ENCODE measurements around the gene KRTAP19-6. TPM values are rescaled to one million over a fixed set of nuclear protein-coding genes. Genes with fewer than 3 reads are reported as not detected.
"Not testable (repeated sequence)": the region's sequence is repeated elsewhere in the genome, so short reads cannot be mapped to it uniquely, and the experiment has no call there.

KRTAP19-6 gene
- not detected for polyA plus RNA-seq (ENCODE audit: insufficient read length)
- long read RNA-seq, donor 1, result 0 reads
- long read RNA-seq, donor 2, result 0 reads
- long read RNA-seq, donor 3, result 0 reads
- long read RNA-seq, donor 4, result 0 reads
- long read RNA-seq, donor 5, result 0 reads
- long read RNA-seq, donor 6, result 0 reads
- long read RNA-seq, donor 7, result 0 reads
- long read RNA-seq, donor 8, result 0 reads

- no peak for DNase-seq
Observed at GRCh38 chr21:30541764-30542163, at the start of gene KRTAP19-6. KRTAP19-6 (minus strand) TSS chr21:30541864; CDS start chr21:30541833, 31 bp downstream.

DNA sequence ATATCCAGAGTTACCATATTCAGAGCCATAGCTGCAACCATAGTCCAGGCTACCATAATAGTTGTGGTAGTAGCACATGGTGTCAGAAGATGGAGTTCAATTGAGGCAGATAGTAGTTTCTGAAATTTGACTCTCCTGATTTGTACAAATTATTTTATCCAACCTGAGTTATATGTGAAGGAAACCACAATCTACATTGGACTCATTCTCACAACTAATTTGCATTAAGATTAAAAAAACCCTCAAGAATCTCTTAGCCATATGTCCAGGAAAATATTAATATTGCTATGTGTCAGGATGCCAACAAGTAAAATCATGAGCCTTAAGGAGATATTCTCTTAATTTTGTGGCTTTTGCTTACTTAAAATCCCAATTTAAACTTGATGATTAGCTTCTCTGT, 48.6 kb upstream of the KRTAP19-6 start, which contains the start of gene KRTAP22-2:
Gene KRTAP22-2 (minus strand): TSS at position 101 of the 400 bp plus-strand sequence.
- no peak for DNase-seq

GRCh38 chr21:30582870-30583269, 41.2 kb upstream of the KRTAP19-6 start:
- no peak for DNase-seq

DNA sequence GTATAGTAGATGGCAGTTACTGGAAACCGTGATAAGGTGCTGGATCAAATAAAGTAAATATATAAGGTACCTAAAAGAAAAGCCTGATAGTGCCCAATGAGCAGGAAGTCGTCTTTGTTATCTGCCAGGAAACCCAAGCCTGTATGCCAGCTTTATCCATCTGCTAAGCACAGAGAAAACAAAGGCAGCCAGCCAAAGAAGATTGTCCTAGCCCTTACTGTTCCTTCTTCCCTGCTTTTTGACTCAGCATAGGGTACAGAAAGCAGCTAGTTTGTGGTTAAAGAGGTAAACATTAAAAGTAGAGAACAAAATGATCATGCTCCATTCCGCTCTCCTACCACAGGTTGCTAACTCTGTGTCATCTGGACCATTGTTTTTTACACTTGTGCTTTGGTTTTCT, 38.5 kb upstream of the KRTAP19-6 start:
- DNase-seq, result no peak

- DNase-seq, result no peak
Observed at GRCh38 chr21:30579346-30579745, 37.7 kb upstream of the KRTAP19-6 start.

GRCh38 chr21:30577766-30578165, 36.1 kb upstream of the KRTAP19-6 start:
- DNase-seq, result no peak

- no peak for DNase-seq
Observed at GRCh38 chr21:30567617-30568016, 26.0 kb upstream of the KRTAP19-6 start.

DNA sequence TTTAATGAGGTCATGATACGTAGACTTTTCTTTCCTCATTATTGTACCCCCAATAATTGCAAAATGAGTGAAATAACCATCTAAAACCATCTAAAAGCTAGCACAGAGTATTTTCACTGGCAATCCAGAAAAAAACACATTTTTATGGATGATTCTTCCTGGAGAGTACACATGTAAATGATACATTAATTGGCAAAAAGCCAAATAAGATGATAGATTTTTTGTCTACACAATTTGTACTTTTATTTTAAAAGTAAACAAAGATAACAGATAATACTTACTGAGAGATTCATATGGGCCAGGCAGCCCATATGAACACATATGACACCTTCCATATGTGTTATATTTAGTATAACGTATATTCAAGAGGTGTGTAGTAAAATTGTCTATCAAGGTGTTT, 22.0 kb upstream of the KRTAP19-6 start:
- no peak for DNase-seq

- no peak for DNase-seq
Observed at GRCh38 chr21:30563072-30563471, 21.4 kb upstream of the KRTAP19-6 start.

- DNase-seq, result no peak
Observed at GRCh38 chr21:30561957-30562356, 20.3 kb upstream of the KRTAP19-6 start.

DNA sequence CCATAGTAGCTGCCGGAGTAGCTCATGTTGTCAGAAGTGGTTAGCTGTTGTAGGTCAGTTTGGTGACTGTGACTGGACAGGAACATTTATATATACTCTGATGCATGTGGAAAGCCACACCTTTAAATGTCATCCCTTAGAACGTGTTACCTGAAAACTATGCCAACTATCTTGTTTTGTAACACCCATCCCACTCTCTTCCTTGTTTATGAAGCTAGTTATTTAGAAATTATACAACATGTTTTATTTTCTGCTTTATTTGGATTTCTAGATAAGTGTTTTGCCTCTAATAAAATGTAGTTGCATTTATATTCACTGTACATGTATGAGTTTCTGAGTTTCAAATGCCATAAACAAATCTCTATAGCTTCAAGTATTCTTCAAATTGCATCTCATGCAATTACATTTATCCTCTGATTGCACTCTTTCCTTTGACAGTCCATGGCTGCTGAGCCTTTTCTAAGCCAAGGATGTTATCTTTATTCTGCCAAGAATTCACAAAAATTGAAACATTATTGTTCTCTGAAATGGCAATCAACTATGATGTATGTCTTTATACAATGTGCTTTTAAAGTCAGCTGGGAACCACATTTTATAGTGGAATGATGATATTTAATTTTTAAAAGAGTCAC, 19.7 kb upstream of the KRTAP19-6 start, which contains the start of gene KRTAP19-7:
Gene KRTAP19-7 (minus strand): TSS at position 51 of the 632 bp plus-strand sequence. CDS start 25 bp downstream, at position 26.
- DNase-seq, result no peak

DNA sequence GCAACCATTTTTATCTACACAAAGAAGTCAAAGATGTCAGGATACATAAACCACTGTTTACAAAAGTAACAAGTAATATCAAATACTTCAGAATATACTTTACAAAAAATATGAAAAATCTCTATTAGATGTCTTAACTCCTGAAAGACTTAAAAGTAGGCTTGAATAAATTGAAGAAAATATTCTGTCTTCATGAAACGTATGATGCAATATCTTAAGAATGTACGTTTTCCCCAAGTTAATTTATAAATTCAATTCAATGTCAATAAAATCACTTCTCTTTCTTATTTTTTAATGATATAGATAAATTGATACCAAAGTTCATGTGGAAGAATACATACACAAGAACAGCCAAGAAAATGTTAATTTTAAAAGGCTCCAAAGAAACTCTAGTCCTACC, 13.4 kb upstream of the KRTAP19-6 start:
- DNase-seq, result no peak

DNA sequence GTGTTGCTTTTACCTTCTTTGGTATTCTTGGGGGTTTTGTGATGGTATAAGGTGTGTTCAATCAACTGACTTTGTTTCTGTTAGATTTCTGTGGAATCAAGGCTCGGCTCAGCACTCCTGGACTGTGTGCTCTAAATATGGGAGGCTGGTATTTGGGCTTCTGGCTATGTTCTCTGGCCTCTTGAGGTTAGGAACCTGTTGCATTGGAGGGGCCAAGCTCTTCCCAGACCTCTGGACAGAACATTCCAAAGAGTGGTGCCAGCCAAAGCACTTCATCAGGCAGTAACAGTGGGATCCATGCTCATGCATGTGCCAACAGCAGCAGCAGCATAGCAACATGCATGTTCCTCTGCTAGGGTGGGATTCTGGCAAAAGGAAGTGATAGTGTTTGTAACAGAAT, 11.1 kb upstream of the KRTAP19-6 start:
- DNase-seq, result no peak

GRCh38 chr21:30518876-30519275, 22.8 kb downstream of the KRTAP19-6 start:
- no peak for DNase-seq

DNA sequence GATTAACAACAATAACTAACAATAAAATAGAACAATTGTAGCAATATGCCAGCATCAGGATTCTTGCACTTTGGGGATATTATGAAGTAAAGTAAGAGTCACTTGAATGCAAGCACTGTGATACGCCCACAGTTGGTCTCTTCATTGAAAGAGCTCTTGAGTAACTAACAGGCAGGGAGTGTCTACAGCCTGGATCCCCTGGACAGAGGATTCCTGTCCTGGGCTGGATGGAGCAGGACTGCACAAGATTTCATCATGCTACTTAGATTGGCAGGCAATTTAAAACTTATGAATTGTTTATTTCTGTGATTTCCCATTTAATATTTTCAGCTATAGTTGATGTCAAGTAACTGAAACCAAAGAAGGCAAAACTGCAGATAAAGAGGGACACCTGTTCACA, 26.0 kb downstream of the KRTAP19-6 start:
- no peak for DNase-seq

DNA sequence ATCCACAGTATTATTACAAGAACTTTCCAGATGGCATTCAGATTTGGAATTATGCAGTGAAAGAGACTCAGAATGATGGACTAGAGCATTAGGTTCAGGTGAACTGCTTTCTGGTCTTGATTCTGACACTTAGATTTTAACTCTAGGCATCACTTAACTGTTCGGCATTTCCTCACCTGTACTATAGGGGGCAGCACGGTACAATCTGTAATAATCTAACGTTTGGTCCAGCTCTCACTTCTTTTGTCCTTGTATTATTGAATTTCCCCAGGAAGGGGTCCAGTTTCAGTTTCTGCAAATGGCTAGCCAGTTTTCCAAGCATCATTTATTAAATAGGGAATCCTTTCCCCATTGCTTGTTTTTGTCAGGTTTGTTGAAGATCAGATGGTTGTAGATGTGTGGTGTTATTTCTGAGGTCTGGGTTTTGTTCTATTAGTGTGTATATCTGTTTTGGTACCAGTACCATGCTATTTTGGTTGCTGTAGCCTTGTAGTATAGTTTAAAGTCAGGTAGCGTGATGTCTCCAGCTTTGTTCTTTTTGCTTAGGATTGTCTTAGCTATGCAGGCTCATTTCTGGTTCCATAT, 36.0 kb downstream of the KRTAP19-6 start:
- not testable (repeated sequence) for DNase-seq

DNA sequence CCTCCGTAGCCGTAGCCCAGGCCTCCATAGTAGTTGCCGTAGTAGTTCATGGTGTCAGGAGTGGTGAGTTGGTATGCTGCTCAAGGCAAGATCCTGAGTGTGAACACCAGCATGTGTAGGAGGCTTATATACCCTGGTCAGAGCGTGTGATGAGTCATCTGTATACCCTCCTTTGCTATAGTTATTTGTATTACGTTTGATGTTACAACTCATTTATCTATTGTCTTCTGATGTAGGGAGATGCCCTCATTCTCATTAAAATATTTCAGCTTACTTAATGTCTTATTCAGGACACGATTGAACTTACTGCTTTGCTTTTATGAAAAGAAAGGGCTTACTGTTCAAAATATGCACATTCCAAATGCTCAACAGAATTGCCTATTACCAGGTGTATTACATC, 39.6 kb downstream of the KRTAP19-6 start, which contains the start of gene KRTAP19-5:
Gene KRTAP19-5 (minus strand): TSS at position 101 of the 400 bp plus-strand sequence. CDS start 51 bp downstream, at position 50.
- no peak for DNase-seq

- no peak for DNase-seq
Observed at GRCh38 chr21:30497065-30497464, 44.6 kb downstream of the KRTAP19-6 start, which contains the start of gene KRTAP19-4. KRTAP19-4 (minus strand) TSS chr21:30497165; CDS start chr21:30497110, 55 bp downstream.

GRCh38 chr21:30491963-30492428, 49.7 kb downstream of the KRTAP19-6 start, which contains the start of gene KRTAP19-3:
KRTAP19-3 (minus strand) TSS chr21:30492013; CDS start chr21:30491957, 56 bp downstream.
- DNase-seq, result no peak
